GM04503 (cell line): ENCODE data around the gene STMP1.
"Not testable (repeated sequence)": the region's sequence is repeated elsewhere in the genome, so short reads cannot be mapped to it uniquely, and the experiment has no call there.

Source experiments
- DNase-seq: peaks from one replicate; pipeline ENCODE4 v3.0.0-alpha.2; 2012; ENCODE audit warnings: low read depth

STMP1 gene

GRCh38 chr7:135665042-135665441, 2.7 kb downstream of the STMP1 start:
- DNase-seq = no peak

- DNase-seq = no peak
These were observed 3.8 kb downstream of the STMP1 start for GRCh38 chr7:135666156-135666555.

- no peak for DNase-seq
These were observed 4.5 kb downstream of the STMP1 start for GRCh38 chr7:135666846-135667245.

- DNase-seq = not testable (repeated sequence)
These were observed 5.3 kb downstream of the STMP1 start for GRCh38 chr7:135667626-135668025.

GRCh38 chr7:135668852-135669395, 6.6 kb downstream of the STMP1 start:
- DNase-seq = not testable (repeated sequence)

- DNase-seq = no peak
These were observed 7.5 kb downstream of the STMP1 start for GRCh38 chr7:135669774-135670173.

- DNase-seq = peak; percentile 75
These were observed 7.9 kb downstream of the STMP1 start for GRCh38 chr7:135670179-135670578.

GRCh38 chr7:135672560-135673359, 10.4 kb downstream of the STMP1 start:
- no peak for DNase-seq

- DNase-seq = no peak
These were observed 11.0 kb downstream of the STMP1 start for GRCh38 chr7:135673360-135673706.

GRCh38 chr7:135678612-135679575, 16.6 kb downstream of the STMP1 start:
- no peak for DNase-seq

- DNase-seq = no peak
These were observed 19.4 kb downstream of the STMP1 start for GRCh38 chr7:135681762-135682161.

- DNase-seq = no peak
These were observed 19.9 kb downstream of the STMP1 start for GRCh38 chr7:135682191-135682590.

- no peak for DNase-seq
These were observed 21.3 kb downstream of the STMP1 start for GRCh38 chr7:135683609-135684008.

GRCh38 chr7:135684136-135684535, 21.8 kb downstream of the STMP1 start:
- no peak for DNase-seq

GRCh38 chr7:135684699-135685098, 22.4 kb downstream of the STMP1 start:
- no peak for DNase-seq

- DNase-seq = no peak
These were observed 23.2 kb downstream of the STMP1 start for GRCh38 chr7:135685306-135686084.

- DNase-seq = no peak
These were observed 25.2 kb downstream of the STMP1 start for GRCh38 chr7:135687466-135687865.

GRCh38 chr7:135690566-135690965, 28.3 kb downstream of the STMP1 start:
- DNase-seq = peak; percentile 59

- no peak for DNase-seq
These were observed 29.7 kb downstream of the STMP1 start for GRCh38 chr7:135692055-135692454.

- DNase-seq = not testable (repeated sequence)
These were observed 30.3 kb downstream of the STMP1 start for GRCh38 chr7:135692606-135693005.

GRCh38 chr7:135693558-135693957, 31.2 kb downstream of the STMP1 start:
- no peak for DNase-seq
